Activated CD4-positive, alpha-beta memory T cell treated with anti-CD3 and anti-CD28 coated beads, Interleukin-2, amount 10 ng/mL, durations not matched to agents 7 days and 5 days (primary cell): ENCODE measurements around the gene IL17B. TPM values are rescaled to one million over a fixed set of nuclear protein-coding genes. Genes with fewer than 3 reads are reported as not detected.

Experiments
- CTCF ChIA-PET: fragments of 350-600 bp; sonication (Branson Sonifier 250); formaldehyde crosslinking; loops from one replicate; lab custom pipeline; 2021; ENCODE audit warnings: antibody characterized with exemption, inconsistent platforms; lab: Charles Lee
- POLR2A ChIA-PET: fragments of 350-600 bp; sonication (Branson Sonifier 250); formaldehyde crosslinking; loops from one replicate; lab custom pipeline; 2021; ENCODE audit warnings: antibody characterized with exemption; lab: Charles Lee
- DNase-seq: peaks from one replicate; pipeline ENCODE4 v3.0.0-alpha.2; 2020
- H3K27ac Mint-ChIP-seq: one replicate; pipeline ENCODE4 v1.8.0; 2021; ENCODE audit warnings: mild to moderate bottlenecking, mixed read lengths
- H3K27me3 Mint-ChIP-seq: one replicate; pipeline ENCODE4 v1.8.0; 2021; ENCODE audit warnings: mixed read lengths
- H3K36me3 Mint-ChIP-seq: one replicate; pipeline ENCODE4 v1.8.0; 2021; ENCODE audit warnings: low read depth, mixed read lengths
- H3K4me1 Mint-ChIP-seq: one replicate; pipeline ENCODE4 v1.8.0; 2021; ENCODE audit warnings: mixed read lengths
- H3K4me3 Mint-ChIP-seq: one replicate; pipeline ENCODE4 v1.8.0; 2021; ENCODE audit warnings: mild to moderate bottlenecking, mixed read lengths
- H3K9me3 Mint-ChIP-seq: one replicate; pipeline ENCODE4 v1.8.0; 2021; ENCODE audit warnings: mixed read lengths
- total RNA-seq, 2 experiments: library from RNA; stranded (reverse); gene quantifications; one replicate each; pipeline ENCODE4 v1.2.3, GENCODE V29; 2021

IL17B gene, protein sequence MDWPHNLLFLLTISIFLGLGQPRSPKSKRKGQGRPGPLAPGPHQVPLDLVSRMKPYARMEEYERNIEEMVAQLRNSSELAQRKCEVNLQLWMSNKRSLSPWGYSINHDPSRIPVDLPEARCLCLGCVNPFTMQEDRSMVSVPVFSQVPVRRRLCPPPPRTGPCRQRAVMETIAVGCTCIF
- not detected for total RNA-seq

- no peak for DNase-seq
- CTCF ChIA-PET, result interaction anchor here (1.1 to 4.4 kb wide), 5 partner anchors 8 to 186 kb away, joined by 4 to 39 read pairs (median 6); no protein-coding TSS in a partner anchor
- POLR2A ChIA-PET, result no interaction called here
- H3K36me3 Mint-ChIP-seq, result no peaks in the 10 kb centered on the region
- H3K27me3 Mint-ChIP-seq, result peaks cover 1% of the 10 kb centered on the region
- H3K27ac Mint-ChIP-seq, result no peak within 1 kb of the TSS
- H3K9me3 Mint-ChIP-seq, result no peaks in the 10 kb centered on the region
- no peaks in the 10 kb centered on the region for H3K4me1 Mint-ChIP-seq
- no peak within 1 kb of the TSS for H3K4me3 Mint-ChIP-seq
Measured at GRCh38 chr5:149379177-149379761, at the start of gene IL17B. TSS of gene IL17B (minus strand) at chr5:149379292. CDS start at chr5:149379225, 67 bp downstream.

- POLR2A ChIA-PET, result no interaction called here
- no peak for DNase-seq
- Mint-ChIP-seq H3K4me3 (no peak overlapping the region), H3K9me3 (no peaks in the 10 kb centered on the region), H3K27me3 (no peaks in the 10 kb centered on the region), H3K36me3 (no peaks in the 10 kb centered on the region), H3K27ac (no peak overlapping the region), H3K4me1 (peaks cover 14% of the 10 kb centered on the region)
- CTCF ChIA-PET, result no interaction called here
Measured at GRCh38 chr5:149428032-149428431, 48.9 kb upstream of the IL17B start.

DNA sequence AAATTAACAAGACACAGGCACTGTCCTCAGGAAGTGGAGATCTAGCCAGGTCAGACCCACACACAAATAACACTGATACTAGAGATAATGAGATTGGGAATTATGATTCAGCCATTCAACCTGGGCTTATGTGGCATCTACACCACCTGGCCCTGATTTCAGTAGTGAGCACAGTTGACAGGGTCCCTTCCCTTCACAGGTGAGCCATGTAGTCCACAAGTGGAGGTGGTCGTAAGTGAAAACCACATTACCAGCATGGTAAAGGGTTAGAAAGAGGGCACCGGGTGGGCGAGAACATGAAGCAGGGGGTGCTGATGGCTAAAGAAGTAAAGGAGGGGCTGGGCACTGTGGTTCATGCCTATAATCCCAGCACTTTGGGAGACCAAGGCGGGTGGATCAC is 48.3 kb upstream of the IL17B start:
- H3K4me3 Mint-ChIP-seq, result no peak overlapping the region
- POLR2A ChIA-PET, result no interaction called here
- no peaks in the 10 kb centered on the region for H3K27me3 Mint-ChIP-seq
- H3K36me3 Mint-ChIP-seq, result no peaks in the 10 kb centered on the region
- H3K4me1 Mint-ChIP-seq, result peaks cover 12% of the 10 kb centered on the region
- H3K9me3 Mint-ChIP-seq, result no peaks in the 10 kb centered on the region
- CTCF ChIA-PET, result no interaction called here
- H3K27ac Mint-ChIP-seq, result no peak overlapping the region
- no peak for DNase-seq

DNA sequence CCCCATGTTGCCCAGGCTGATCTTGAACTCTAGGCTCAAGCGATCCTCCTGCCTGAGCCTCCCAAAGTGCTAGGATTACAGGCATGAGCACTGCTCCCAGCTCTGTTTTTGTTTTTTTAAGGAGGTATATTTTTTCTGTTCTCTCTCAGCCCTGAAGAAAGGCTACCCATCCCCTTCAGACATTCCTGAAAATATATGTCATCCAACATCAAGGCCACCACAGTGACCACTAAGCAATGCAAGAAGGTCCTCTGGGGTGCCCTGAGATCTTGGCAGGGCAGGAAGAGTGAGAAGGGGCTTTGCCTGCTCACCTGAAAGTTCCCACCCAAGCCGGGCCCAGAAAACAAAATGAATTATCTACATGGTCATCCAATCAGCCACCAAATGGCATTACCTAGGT is 47.8 kb upstream of the IL17B start:
- CTCF ChIA-PET, result interaction anchor here (0.7 kb wide), 1 partner anchor 1056 kb away, joined by 3 read pairs; no protein-coding TSS in a partner anchor
- Mint-ChIP-seq H3K4me3 (no peak overlapping the region), H3K27me3 (peaks cover under 1% of the 10 kb centered on the region), H3K36me3 (no peaks in the 10 kb centered on the region), H3K27ac (no peak overlapping the region), H3K4me1 (peaks cover 15% of the 10 kb centered on the region), H3K9me3 (no peaks in the 10 kb centered on the region)
- no peak for DNase-seq
- POLR2A ChIA-PET, result no interaction called here

GRCh38 chr5:149425729-149426128 is 46.6 kb upstream of the IL17B start:
- peaks cover 1% of the 10 kb centered on the region for H3K27me3 Mint-ChIP-seq
- no peak for DNase-seq
- H3K27ac Mint-ChIP-seq, result no peak overlapping the region
- H3K36me3 Mint-ChIP-seq, result no peaks in the 10 kb centered on the region
- H3K9me3 Mint-ChIP-seq, result no peaks in the 10 kb centered on the region
- no peak overlapping the region for H3K4me3 Mint-ChIP-seq
- ChIA-PET CTCF (interaction anchor here (0.8 kb wide), 1 partner anchor 14 kb away, joined by 3 read pairs; no protein-coding TSS in a partner anchor), POLR2A (no interaction called here)
- peaks cover 10% of the 10 kb centered on the region for H3K4me1 Mint-ChIP-seq

GRCh38 chr5:149424371-149425315 is 45.6 kb upstream of the IL17B start:
- no peaks in the 10 kb centered on the region for H3K36me3 Mint-ChIP-seq

GRCh38 chr5:149423794-149424268 is 44.7 kb upstream of the IL17B start:
- ChIA-PET CTCF (interaction anchor here (1.4 kb wide), 1 partner anchor 11 kb away, joined by 3 read pairs; no protein-coding TSS in a partner anchor), POLR2A (interaction anchor here (1.3 kb wide), 1 partner anchor 12 kb away, joined by 3 read pairs; no protein-coding TSS in a partner anchor)
- Mint-ChIP-seq H3K4me3 (no peak overlapping the region), H3K9me3 (no peaks in the 10 kb centered on the region), H3K4me1 (peaks cover 4% of the 10 kb centered on the region), H3K27ac (no peak overlapping the region), H3K27me3 (peaks cover 2% of the 10 kb centered on the region), H3K36me3 (no peaks in the 10 kb centered on the region)
- DNase-seq, result no peak

More at GRCh38 chr5:149424371-149425315, 45.6 kb upstream of the IL17B start:
- no peak for DNase-seq
- Mint-ChIP-seq H3K4me3 (no peak overlapping the region), H3K27me3 (peaks cover 1% of the 10 kb centered on the region), H3K27ac (no peak overlapping the region), H3K4me1 (peaks cover 4% of the 10 kb centered on the region), H3K9me3 (no peaks in the 10 kb centered on the region)
- CTCF ChIA-PET, result interaction anchor here (1.4 kb wide), 1 partner anchor 11 kb away, joined by 3 read pairs; no protein-coding TSS in a partner anchor
- POLR2A ChIA-PET, result no interaction called here

DNA sequence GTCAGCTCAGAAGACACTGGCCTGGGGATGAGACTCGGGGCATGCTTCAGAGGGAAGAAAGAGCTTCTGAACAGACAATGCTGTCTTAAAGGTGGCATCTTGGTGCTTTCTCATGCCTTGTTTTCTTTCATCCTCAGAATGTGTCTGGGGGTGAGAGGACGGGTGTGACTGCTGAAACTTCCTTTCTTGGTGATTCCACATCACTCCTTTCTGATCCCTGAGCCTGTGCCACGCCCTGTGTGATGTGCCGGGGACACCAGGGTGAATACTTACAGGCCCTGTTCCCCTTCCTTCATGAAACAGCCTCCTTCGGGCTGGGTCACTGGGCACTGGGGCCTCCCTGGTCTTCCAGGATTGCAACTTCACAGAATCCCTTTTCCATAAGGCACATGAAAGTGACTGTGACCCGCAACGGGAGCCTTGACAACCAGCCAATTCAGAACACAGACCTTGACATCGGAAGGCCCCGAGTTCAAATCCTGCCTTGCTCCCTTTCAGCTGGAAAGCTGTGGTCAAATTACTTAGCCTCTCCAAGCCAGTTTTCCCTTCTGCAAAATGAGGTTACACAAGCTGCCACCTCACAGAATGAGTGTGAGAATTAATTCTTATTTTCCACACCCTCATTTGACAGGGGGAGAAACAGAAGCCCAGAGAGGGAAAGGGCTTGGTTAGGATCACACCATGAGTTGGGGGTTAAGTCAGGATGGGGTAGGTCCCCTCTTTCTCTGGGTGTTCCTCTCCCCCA is 44.1 kb upstream of the IL17B start:
- H3K36me3 Mint-ChIP-seq, result no peaks in the 10 kb centered on the region
- no peak overlapping the region for H3K4me3 Mint-ChIP-seq
- DNase-seq, result no peak
- peaks cover 4% of the 10 kb centered on the region for H3K4me1 Mint-ChIP-seq
- ChIA-PET POLR2A (interaction anchor here (1.3 kb wide), 1 partner anchor 12 kb away, joined by 3 read pairs; no protein-coding TSS in a partner anchor), CTCF (interaction anchor here (1.7 kb wide), 1 partner anchor 9 kb away, joined by 6 read pairs; no protein-coding TSS in a partner anchor)
- H3K27ac Mint-ChIP-seq, result no peak overlapping the region
- no peaks in the 10 kb centered on the region for H3K9me3 Mint-ChIP-seq
- H3K27me3 Mint-ChIP-seq, result peaks cover 5% of the 10 kb centered on the region

DNA sequence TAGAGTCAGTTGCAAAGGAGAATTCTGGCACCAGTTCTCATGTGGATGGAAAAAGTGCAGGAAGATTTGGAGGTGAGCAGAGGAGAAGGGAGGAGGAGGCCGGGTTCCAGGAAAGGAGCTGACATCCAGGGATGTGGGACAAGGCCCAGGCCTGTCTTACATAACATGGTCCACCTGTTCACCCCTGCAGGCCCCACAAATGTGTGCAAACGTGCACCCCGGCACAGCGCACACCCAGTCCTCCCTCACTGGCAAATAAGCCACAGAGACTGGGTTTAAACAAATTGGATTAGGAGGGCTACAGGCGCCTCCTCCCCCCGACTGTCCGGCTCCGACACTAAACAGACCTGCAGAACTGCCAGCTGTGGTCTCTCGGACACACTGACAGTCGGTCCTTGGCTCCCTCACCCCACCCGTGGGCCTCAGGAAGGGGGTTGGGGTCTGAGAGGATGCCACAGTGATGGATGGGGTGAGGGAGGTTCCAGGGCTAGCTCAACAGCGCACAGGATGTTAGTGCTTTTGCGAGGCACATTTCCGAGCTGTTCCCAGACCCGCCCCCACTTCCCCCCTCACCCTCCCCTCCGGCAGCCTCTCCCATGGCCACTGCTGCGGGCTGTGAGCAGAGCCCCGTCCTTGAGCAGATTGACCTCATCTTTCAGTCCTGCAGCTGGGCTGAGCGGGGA is 43.4 kb upstream of the IL17B start:
- Mint-ChIP-seq H3K27ac (no peak overlapping the region), H3K36me3 (no peaks in the 10 kb centered on the region), H3K4me3 (no peak overlapping the region), H3K4me1 (peaks cover 4% of the 10 kb centered on the region), H3K9me3 (no peaks in the 10 kb centered on the region), H3K27me3 (peaks cover 8% of the 10 kb centered on the region)
- POLR2A ChIA-PET, result interaction anchor here (1.3 kb wide), 1 partner anchor 13 kb away, joined by 3 read pairs; no protein-coding TSS in a partner anchor
- DNase-seq, result no peak
- CTCF ChIA-PET, result interaction anchor here (1.0 to 1.7 kb wide), 3 partner anchors 10 to 196 kb away, joined by 3 to 6 read pairs (median 4); no protein-coding TSS in a partner anchor

- H3K9me3 Mint-ChIP-seq, result no peaks in the 10 kb centered on the region
- POLR2A ChIA-PET, result no interaction called here
- DNase-seq, result no peak
- peaks cover 11% of the 10 kb centered on the region for H3K27me3 Mint-ChIP-seq
- CTCF ChIA-PET, result interaction anchor here (1.0 to 1.7 kb wide), 3 partner anchors 11 to 197 kb away, joined by 3 to 6 read pairs (median 4); no protein-coding TSS in a partner anchor
- peaks cover 4% of the 10 kb centered on the region for H3K4me1 Mint-ChIP-seq
- H3K36me3 Mint-ChIP-seq, result no peaks in the 10 kb centered on the region
- no peak overlapping the region for H3K27ac Mint-ChIP-seq
- no peak overlapping the region for H3K4me3 Mint-ChIP-seq
Measured at GRCh38 chr5:149421834-149422233, 42.7 kb upstream of the IL17B start.

DNA sequence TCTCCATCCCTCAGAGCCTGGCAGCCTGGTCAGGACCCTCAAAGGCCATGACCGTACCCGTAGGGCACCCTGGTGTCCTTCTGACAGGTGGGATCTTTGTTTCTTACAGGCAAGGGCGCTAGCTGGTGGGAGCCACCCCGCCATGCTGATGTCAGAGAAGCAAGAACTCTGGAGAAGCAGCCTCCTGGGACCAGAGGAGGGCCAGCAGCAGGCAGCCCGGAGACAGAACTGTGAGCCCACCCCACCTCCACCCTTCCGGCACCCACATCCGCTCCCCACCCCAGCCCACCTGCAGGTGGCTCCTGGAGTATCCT is 42.2 kb upstream of the IL17B start:
- Mint-ChIP-seq H3K36me3 (no peaks in the 10 kb centered on the region), H3K27me3 (peaks cover 11% of the 10 kb centered on the region), H3K9me3 (no peaks in the 10 kb centered on the region), H3K27ac (no peak overlapping the region), H3K4me1 (peaks cover 4% of the 10 kb centered on the region), H3K4me3 (no peak overlapping the region)
- no peak for DNase-seq
- ChIA-PET CTCF (no interaction called here), POLR2A (no interaction called here)
